ENCODE results near the gene AKT1S1. TPM values are rescaled to one million over a fixed set of nuclear protein-coding genes. Genes with fewer than 3 reads are reported as not detected.

The AKT1S1 gene
- total and polyA plus RNA-seq, 2 of the 13 experiments (the other 11 are each of a cell fraction or from before 2014, with no cell fraction given), result 13.5 to 27.8 TPM

DNA sequence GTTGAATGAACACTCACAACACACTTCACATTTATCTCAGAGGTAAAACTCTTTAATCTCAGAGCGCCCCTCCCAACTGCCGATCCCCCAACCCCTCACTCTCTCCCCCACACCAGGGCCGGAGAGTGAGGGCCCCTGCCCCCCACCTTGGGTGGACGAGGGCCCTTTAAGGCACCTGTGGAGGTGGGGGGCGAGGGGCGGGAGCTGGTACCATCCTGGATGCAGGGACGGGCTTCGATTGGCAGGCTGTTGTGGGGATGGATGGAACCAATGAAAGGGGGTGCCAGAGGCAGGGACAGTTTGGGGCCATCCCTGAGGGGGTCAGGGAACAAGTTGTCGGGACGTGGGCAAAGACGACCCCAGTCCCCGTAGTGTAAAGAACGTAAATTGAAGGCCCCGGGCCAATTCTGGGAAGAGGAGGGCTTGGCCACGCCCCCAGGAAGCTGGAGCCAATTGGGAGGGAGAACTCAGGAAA, 8.1 kb downstream of the AKT1S1 start (continued):
- TF ChIP-seq FOXM1 (CRISPR knock-in tag; IDR thresholded peaks at IDR 0.05) (no peak), FOXJ3 (CRISPR knock-in tag; IDR thresholded peaks at IDR 0.05; ENCODE audit: borderline replicate concordance) (no peak), ZMYM2 (CRISPR knock-in tag; IDR thresholded peaks at IDR 0.05) (no peak), MEIS1 (CRISPR knock-in tag; IDR thresholded peaks at IDR 0.05; ENCODE audit: borderline replicate concordance) (no peak), ZNF749 (CRISPR knock-in tag; IDR thresholded peaks at IDR 0.05; ENCODE audit: borderline replicate concordance) (no peak), HNF4G (IDR thresholded peaks at IDR 0.05; ENCODE audit: borderline replicate concordance, low read depth, low read length) (no peak), HNF4G (CRISPR knock-in tag; IDR thresholded peaks at IDR 0.05; ENCODE audit: borderline replicate concordance, low read depth) (no peak), GATAD1 (CRISPR knock-in tag; IDR thresholded peaks at IDR 0.05) (no peak), ZNF251 (CRISPR knock-in tag; IDR thresholded peaks at IDR 0.05) (no peak), SOX6 (IDR thresholded peaks at IDR 0.05) (no peak), SOX6 (CRISPR knock-in tag; IDR thresholded peaks at IDR 0.05) (no peak), KMT2B (CRISPR knock-in tag; IDR thresholded peaks at IDR 0.05) (no peak; the same call in 1 of the 2 replicates), ZNF556 (CRISPR knock-in tag; IDR thresholded peaks at IDR 0.05; ENCODE audit: borderline replicate concordance) (no peak), JUND (CRISPR knock-in tag; IDR thresholded peaks at IDR 0.05) (no peak), TAF1 (CRISPR knock-in tag; IDR thresholded peaks at IDR 0.05) (no peak), STAT5B (CRISPR knock-in tag; IDR thresholded peaks at IDR 0.05) (no peak), BRCA1 (CRISPR knock-in tag; IDR thresholded peaks at IDR 0.05) (no peak), AKAP8 (CRISPR knock-in tag; IDR thresholded peaks at IDR 0.05) (no peak), PTBP1 (IDR thresholded peaks at IDR 0.05; ENCODE audit: low read depth, low read length, poor library complexity, severe bottlenecking) (no peak), ZNF24 (IDR thresholded peaks at IDR 0.05) (no peak), DMAP1 (CRISPR knock-in tag; IDR thresholded peaks at IDR 0.05) (no peak), ZNF768 (CRISPR knock-in tag; IDR thresholded peaks at IDR 0.05) (no peak), WIZ (CRISPR knock-in tag; IDR thresholded peaks at IDR 0.05) (no peak), SRY (CRISPR knock-in tag; IDR thresholded peaks at IDR 0.05) (no peak), AGO2 (optimal IDR thresholded peaks at IDR 0.05; ENCODE audit: low read depth, low read length) (peak; percentile 69), ATRX (CRISPR knock-in tag; IDR thresholded peaks at IDR 0.05; ENCODE audit: borderline replicate concordance) (no peak), ZNF44 (CRISPR knock-in tag; IDR thresholded peaks at IDR 0.05) (no peak), ZBTB20 (CRISPR knock-in tag; IDR thresholded peaks at IDR 0.05; ENCODE audit: borderline replicate concordance, low read depth) (no peak)
- TF ChIP-seq, protein P1, sequence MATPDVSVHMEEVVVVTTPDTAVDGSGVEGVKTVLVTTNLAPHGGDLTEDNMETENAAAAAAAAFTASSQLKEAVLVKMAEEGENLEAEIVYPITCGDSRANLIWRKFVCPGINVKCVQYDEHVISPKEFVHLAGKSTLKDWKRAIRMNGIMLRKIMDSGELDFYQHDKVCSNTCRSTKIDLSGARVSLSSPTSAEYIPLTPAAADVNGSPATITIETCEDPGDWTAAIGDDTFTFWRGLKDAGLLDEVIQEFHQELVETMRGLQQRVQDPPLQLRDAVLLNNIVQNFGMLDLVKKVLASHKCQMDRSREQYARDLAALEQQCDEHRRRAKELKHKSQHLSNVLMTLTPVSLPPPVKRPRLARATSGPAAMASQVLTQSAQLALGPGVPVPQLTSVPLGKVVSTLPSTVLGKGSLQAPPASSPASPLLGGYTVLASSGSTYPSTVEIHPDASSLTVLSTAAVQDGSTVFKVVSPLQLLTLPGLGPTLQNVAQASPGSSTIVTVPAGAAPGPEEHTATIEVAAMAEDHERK (CRISPR knock-in tag; IDR thresholded peaks at IDR 0.05; ENCODE audit: low read depth), result peak; percentile 8; the same call in 1 of the 2 replicates
- TF ChIP-seq, protein P2, sequence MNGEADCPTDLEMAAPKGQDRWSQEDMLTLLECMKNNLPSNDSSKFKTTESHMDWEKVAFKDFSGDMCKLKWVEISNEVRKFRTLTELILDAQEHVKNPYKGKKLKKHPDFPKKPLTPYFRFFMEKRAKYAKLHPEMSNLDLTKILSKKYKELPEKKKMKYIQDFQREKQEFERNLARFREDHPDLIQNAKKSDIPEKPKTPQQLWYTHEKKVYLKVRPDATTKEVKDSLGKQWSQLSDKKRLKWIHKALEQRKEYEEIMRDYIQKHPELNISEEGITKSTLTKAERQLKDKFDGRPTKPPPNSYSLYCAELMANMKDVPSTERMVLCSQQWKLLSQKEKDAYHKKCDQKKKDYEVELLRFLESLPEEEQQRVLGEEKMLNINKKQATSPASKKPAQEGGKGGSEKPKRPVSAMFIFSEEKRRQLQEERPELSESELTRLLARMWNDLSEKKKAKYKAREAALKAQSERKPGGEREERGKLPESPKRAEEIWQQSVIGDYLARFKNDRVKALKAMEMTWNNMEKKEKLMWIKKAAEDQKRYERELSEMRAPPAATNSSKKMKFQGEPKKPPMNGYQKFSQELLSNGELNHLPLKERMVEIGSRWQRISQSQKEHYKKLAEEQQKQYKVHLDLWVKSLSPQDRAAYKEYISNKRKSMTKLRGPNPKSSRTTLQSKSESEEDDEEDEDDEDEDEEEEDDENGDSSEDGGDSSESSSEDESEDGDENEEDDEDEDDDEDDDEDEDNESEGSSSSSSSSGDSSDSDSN (CRISPR knock-in tag; IDR thresholded peaks at IDR 0.05), result no peak
- TF ChIP-seq, protein P3, sequence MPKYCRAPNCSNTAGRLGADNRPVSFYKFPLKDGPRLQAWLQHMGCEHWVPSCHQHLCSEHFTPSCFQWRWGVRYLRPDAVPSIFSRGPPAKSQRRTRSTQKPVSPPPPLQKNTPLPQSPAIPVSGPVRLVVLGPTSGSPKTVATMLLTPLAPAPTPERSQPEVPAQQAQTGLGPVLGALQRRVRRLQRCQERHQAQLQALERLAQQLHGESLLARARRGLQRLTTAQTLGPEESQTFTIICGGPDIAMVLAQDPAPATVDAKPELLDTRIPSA (CRISPR knock-in tag; IDR thresholded peaks at IDR 0.05; ENCODE audit: borderline replicate concordance), result no peak
